Activated naive CD4-positive, alpha-beta T cell treated with anti-CD3 and anti-CD28 coated beads, Interleukin-2, amount 50 U/mL, for 16 hours (primary cell): ENCODE measurements around the gene TRIM42.

Experiments
- DNase-seq: peaks from one replicate; pipeline ENCODE4 v3.0.0-alpha.2; 2020

TRIM42 gene

DNA sequence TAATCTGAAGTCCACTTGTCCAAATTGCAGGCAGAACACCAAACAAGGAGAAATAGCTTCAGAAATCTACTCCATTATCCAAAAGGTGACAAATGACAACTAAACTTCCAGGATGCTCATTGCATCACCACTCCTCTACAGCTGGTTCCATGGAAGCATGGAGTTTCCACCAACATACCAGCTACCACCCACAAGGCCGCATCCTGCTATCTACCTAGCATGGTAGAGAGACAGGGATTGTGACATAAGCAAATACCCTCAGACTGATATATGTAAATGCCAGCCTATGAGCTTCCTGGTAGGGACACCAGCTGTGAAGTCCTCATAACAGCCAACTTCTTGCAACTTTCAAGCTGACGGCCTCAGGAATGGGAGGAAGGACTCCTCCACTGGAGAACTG, at the start of gene TRIM42:
Gene TRIM42, plus strand, starts transcription at position 301 of the 400 bp plus-strand sequence. CDS start 166 bp downstream, outside the sequence.
- no peak for DNase-seq

DNA sequence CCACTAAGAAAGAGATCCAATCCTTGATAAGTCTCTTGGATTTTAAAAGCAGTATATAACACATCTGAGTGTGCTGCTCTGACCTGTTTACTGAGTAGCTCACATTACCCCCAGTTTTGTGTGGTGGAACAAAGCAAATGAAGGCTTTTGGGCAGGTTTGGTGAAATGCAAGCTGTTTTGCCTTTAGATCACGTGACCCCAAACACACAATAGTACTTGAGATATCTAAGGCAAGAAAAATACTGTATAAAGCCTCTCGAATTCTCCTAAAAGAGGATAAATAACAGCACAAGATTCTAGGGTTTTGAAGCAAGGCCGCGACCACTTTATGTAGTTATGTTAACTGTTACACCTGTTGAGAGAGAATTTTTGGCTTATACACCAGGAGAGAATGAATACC, 49.3 kb upstream of the TRIM42 start:
- no peak for DNase-seq

DNA sequence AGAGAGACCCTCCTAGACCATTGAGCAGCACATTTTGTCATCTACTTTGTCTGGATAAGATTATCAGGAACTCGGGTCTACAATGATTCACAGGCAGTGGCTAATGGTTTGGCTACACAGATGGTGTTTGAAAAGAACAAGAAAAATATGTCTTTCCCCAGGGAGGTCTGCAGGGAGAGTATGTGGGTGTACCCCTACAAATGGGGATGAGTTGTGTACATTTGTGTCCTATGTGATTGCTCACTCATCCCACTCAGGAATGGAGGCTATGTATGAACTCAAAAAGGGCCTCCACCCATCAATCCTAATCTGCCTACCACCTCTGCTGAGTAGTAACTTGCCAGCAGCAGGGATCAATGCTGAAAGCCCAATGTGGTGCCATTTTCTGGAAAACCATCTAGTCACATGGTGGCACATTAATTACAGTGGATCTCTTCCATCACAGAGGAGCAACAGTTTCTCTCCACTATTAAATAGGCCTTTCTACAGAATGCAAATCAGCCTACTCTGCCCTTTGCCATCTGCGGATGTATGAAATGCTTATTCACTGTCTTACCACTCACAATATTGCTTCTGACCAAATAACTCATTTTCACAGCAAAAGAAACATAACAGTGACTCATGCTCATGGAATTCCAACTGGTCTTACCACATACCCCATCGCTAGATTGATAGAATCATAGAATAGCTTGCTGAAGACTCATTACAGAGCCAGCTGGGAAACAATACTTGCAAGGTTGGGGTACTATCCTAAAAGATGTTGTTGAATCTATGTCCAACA, 48.3 kb upstream of the TRIM42 start:
- no peak for DNase-seq

DNA sequence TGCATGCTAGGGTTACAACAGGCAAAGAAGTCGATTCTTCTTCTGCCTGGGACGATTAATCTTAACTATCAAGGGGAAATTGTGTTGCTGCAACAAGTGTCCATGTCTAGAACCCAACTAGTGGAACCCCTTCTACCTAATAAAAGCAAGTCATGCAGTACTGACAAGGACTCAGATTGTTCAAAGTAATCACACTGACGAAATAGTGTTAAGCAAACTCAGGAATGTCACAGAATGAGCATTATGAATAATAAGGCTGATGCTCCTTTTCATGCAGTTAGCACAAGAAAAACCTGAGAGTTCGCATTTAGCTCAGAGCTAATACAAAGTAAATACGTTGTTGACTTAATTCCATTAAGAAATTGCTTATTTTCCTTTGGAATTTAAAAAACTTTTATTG, 47.5 kb upstream of the TRIM42 start:
- no peak for DNase-seq

DNA sequence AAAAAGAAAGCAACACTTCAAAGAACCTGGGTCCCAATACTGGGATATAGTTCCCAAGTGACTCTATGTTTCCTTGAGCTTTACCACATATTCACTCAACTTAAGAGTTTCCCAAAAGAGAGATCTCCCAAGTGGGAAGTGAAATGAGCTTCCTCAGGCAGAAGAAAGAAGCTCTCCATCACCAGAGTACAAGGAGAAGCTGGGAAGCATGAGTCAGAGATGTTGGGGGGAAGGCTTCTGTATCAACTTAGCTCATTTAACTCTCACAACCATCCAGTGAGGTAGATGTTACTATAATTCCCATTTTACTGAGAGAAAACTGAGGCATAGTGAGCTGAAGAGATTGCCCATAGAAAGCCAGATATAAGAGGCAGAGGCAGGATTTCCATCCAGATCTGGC, 47.0 kb upstream of the TRIM42 start:
- DNase-seq = no peak

DNA sequence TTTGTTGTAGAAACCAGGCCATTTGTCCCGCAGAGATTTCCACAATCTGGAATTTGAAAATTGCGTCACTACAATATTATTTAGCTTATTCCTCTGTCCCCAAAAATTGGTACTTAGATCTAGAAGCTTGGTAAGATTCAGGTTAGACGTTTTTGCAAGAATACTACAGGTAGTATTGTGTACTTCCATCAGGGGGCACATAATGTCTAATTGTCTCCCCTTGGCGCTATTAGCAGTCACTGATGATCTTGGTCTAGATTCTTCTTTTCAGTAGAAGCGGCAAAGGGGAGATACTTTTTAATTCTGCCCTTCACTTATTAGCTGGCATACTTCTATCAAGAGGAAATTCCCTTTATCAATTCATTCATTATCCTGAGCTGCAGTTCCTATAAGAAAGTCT, 42.6 kb upstream of the TRIM42 start:
- DNase-seq = no peak

DNA sequence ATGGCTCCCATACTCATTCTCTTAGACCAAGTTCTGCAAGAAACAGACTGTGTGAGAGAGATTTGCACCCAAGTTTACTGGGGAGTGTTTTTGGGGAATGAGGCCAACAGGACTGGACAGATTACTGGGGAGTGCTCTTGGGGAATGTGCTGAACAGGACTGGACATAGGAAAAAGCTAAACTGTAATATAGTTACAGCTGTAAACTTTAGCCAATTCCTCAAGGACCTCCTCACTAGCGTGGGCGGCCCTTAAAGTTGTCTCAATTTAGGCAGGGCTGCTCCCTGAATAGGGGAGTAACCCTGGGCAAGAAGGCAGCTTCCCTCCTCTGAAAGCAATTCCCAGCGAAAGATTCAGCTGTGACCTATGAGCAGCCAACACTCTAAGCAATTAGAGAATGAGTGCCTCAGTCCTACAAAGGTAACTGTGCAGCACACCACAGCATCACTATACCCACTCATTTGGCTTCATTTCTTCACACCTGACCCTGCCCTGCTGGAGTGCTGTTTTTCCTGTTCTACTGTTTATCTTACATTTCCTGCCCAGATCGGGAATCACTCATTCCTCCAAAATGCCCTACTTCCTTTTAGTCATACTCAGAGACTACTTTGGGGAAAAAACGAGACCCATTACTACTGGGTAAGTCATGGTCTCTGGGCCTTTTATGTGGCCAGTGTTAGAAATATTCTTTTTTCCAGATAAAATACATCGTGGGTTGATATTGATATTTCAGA, 41.3 kb upstream of the TRIM42 start:
- no peak for DNase-seq

DNA sequence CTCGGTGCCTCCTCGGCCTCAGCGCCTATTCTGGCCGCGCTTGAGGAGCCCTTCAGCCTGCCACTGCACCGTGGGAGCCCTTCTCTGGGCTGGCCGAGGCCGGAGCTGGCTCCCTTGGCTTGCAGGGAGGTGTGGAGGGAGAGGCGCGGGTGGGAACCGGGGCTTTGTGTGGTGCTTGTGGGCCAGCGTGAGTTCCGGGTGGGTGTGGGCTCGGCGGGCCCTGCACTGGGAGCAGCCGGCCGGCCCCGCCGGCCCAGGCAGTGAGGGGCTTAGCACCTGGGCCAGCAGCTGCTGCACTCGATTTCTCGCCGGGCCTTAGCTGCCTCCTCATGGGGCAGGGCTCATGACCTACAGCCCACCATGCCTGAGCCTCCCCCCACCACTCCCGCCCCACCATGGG, 26.6 kb upstream of the TRIM42 start:
- no peak for DNase-seq

DNA sequence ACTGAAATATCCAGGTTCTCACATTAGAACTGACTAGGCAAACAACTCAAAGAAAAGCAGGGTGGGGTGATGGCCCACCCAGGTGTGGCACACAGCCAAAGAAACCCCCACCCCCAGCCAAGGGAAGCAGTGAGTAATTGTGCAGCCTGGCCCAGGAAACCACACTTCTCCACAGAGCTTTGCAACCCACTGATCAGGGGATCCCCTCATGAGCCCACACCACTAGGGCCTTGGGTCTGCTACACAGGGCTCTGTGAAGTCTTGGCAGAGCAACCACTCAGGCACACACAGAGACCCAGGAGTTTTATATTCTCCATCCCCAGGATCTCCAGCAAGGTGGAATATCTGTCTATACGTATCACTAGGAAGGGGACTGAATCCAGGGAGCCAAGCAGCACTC, 22.2 kb upstream of the TRIM42 start:
- DNase-seq = no peak

DNA sequence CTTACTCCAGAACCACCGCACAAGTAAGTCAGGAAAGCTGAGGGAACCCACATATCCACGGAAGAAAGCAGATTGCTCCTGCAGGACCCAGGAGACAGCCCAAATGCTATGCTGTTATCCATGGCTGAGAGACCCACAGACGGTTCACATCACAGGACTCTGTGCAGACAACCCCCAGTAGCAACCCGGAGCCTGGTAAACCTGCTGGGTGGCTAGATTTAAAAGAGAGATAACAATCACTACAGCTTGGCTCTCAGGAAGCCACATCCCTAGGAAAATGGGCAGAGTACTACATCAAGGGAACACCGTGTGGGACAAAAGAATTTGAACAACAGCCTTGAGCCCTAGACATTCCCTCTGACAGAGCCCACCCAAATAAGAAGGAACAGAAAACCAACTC, 13.8 kb upstream of the TRIM42 start:
- no peak for DNase-seq

DNA sequence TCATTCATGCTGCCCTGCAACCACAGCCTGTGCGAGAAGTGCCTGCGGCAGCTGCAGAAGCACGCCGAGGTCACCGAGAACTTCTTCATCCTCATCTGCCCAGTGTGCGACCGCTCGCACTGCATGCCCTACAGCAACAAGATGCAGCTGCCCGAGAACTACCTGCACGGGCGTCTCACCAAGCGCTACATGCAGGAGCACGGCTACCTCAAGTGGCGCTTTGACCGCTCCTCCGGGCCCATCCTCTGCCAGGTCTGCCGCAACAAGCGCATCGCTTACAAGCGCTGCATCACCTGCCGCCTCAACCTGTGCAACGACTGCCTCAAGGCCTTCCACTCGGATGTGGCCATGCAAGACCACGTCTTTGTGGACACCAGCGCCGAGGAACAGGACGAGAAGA, 4.7 kb downstream of the TRIM42 start:
- DNase-seq = no peak

DNA sequence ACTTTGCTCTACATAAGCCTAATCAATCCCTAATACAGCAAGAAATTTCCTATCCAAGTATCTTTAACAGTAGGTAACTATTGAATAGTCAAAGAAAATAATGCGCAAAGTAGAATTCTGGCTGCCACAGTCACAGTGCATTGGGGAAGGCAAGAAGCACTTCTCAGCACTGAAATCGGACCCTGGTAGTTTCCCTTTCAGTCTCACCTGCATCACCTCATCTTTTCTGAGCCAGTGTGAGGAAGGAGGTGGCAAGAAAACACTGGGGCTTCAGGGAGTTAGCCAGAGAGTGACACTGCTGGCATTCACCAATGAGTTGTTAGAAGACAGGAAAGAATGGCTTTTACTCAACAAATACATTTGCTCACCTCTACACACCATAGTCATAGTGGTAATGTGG, 8.3 kb downstream of the TRIM42 start:
- DNase-seq = no peak

DNA sequence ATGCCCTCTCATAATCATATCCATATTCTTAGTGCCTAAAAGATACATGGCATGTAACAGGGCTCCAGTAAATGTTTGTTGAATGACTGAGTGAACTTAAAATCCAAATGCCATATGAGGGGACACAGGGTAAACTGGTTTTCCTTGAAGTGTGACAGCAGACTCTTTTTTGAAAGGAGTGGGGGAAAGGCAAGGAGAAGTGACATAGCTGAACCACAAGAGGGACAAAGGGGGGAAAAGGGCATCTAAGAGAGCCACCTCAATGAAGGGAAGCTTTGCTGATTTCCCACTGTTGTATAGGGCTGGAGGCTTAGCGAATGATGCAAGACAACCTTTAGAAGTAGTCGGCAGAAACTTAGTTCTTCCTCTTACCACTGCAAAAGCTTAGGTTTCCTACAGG, 9.1 kb downstream of the TRIM42 start:
- DNase-seq = no peak

DNA sequence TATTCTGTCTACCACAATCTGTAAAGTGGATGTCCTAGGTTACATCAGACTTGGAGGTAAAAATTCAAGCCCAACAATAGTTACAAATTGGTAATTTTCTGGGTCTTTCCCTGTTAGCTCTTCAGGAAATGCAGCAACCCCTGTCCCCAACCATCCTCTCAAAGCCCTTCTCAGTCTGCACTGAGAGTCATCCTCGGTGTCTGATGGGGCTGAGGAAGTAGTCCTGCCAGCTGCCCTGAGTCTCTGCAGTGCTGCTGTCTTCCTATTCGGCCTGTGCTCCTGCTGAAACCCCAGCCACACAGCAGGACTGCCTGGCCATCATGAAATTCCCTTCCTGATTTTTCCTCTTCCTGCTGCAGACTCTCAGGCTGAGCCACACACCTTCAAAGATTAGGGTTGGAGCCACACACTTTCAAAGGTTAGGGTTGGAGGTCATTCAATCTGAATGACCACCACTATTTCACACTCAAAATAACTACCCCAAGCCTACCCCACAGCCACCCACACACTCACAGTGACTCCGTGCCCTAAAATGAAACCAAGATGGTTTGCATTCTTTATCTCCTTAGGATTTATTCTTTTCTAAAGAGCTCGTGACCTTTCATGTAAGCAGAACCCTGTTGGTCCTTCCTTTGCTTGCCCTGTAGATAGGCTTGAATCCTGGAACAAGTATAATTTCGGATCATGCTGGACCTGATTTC, 17.6 kb downstream of the TRIM42 start:
- DNase-seq = no peak

DNA sequence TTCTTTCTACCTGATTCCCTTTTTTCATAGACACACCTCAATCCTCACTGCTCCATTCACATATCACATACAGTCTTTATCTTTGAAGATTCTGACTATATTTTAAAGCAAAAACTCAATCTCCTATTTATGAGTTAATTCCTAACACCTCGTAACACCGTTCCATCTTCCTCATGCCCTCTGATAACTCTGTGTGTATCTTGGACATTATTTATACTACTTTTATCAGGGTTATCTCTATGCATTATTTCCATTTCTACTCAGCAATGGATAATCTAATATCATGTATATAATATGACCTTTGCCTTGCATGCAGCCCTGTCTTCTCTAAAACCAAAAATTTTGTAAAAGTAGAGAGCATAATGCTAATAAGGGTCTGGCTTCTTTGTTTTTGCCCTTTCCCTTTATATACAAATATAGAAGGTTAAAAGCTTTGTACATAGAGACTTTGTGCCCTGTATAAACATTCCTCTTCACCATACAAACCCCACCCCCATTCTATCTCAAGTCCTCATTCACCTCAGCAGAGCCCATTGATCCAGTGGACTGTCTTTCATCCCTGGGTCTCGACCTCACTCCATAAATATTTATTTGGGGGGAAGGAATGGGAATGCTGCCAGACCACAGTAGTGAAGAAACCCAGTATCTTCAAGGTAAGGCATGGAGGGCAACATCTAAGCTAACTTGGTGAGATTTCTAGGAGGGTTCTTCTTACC, 21.8 kb downstream of the TRIM42 start:
- no peak for DNase-seq

DNA sequence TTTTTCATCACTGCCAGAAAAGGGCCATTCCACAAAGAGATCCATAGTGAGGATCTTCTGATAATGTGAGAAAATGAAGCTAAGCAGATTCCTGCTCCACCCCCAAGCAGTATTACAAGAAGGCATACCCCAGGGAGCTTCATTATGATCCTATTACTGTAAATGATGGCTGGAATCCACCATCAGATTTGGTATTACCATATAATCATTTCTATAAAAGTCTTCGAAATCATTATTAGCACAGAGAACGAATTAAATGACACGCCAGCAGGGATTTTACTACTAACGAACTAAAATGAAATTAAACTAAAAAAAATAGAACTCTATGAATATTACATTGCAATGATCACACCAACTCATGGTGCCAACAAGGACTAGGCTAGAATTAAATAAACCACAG, 24.4 kb downstream of the TRIM42 start:
- no peak for DNase-seq

DNA sequence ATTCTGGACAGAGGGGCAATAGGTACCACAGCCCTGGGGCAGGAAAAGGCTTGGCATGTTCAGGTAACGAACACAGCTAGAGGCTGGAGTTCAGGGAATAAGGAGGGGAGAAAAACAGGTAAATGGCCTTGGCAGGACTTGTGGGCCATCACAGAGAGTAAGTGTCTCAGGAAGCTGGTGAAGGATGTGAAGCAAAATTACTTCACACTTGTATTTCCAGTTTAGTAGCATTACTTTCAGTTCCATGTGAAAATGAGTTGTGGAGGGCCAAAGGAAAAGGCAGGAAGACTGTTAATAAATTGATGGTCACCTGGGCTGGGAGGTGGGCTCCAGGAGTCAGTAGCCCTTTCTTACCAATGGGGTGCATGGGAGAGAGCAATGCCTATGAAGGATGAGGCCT, 25.6 kb downstream of the TRIM42 start:
- no peak for DNase-seq

DNA sequence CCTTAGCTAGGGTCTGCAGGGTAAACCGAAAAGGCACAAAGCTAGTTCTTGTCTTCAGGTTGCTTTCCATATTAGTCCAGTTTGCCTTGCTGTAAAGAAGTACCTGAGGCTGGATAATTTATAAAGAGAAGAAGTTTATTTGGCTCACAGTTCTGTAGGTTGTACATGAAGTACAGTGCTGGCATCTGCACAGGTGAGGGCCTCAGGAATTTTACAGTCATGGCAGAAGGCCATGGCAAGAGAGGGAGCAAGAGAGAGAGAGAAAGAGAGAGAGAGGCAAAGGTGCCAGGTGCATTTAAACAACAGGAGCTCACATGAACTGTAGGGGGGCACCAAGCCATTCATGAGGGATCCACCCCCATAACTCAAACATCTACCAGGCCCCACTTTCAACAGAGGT, 26.9 kb downstream of the TRIM42 start:
- DNase-seq = no peak

DNA sequence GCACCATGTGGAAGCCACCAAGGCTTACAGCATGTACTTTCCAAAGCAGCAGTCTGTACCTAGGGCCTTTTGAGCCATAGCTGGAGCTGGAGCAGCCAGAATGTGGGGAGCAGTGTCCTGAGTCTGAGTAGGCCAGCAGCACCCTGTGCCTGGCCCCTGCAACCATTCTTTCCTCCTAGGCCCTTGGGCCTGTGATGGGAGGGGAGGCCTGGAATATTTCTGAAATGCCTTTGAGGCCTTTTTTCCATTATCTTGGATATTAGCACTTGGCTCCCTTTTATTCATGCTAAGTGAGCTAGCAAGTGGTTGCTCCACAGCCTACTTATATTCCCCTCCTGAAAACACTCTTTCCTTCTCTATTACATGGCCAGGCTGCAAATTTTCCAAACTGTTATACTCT, 28.1 kb downstream of the TRIM42 start:
- no peak for DNase-seq

DNA sequence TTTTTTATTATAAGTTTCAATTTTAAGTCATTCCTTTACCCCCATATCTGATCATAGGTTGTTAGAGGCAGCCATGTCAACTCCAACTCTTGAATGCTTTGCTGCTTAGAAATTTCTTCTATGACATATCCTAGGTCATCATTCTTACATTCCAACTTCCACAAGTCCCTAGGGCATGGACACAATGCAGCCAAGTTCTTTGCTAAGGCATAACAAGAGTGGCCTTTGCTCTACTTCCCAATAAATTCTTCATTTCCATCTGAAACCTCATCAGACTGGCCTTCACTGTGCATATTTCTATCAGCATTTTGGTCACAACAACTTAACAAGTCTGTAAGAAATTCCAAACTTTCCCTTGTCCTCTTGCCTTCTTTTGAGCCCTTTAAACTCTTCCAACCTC, 28.5 kb downstream of the TRIM42 start:
- no peak for DNase-seq

DNA sequence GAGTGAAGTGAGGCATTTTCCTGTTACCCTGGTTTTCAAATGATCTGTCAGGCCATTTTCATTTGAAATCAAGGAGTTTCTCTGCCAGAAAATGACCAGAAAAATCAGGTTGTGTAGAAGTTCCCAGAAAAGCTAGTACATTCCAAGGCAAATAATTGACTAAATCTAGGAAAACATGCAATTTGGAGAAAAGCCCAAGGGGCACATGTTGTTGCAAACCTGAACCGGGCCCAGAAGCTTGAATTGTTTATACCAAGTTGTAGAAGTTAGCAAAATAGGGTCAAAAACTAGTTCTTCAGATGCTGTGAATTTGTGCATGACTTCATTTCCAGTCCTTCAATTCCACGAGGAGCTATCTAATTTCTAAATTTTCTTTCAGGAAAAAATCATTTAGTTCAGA, 31.0 kb downstream of the TRIM42 start:
- DNase-seq = no peak

DNA sequence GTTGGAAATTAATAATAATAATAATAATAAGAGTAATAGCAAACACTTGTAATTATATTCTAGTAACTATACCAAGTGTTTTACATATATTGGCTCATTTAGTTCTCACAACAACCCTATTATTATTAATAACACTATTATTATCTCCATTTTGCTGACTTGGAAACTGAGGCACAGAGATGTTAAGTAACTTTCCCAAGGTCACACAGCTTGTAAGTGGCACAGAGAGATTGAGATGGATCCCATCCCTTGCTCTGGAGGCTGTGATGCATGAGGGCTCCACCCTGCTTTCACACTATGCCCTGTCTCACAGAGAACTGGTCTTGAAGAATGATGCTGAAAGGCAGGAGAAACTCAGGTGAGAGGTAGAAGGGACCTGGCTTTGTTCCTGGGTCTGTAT, 31.9 kb downstream of the TRIM42 start:
- DNase-seq = no peak

DNA sequence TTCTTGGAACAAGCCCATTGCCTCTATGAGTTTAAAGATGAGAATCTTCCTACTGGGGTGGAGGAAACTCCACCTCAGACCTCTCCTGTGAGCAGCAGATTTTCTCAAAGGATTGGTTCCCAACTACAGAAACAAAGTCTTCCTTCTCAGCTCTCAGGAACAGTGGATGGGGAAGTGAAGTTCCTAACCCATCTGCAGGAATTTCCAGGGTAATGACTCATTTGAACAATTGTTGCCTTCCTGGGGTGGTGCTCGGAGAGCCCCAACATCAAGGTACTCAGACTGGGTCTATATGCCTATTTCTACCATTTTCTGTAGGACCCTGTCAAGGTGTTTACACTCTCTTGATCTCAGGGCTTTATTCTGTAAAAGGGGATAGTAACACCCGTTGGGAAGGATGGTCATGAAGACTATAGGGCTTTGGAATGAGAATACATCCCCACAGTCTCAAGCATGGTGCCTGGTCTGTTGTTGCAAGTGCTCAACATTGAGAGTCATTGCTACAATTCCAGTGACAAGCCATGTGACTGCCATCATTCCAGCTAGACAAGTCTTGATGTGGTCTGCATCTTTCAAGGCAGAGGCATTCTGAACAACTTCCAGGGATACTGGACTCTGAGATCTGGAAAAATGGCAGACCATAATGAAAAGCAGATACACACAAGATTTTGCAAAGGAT, 33.0 kb downstream of the TRIM42 start:
- no peak for DNase-seq
